Endothelial cell of umbilical vein (primary cell): ENCODE measurements around the gene SH3TC1. TPM values are rescaled to one million over a fixed set of nuclear protein-coding genes. Genes with fewer than 3 reads are reported as not detected.

Experiments used
- BruUV-seq: library from RNA; stranded (reverse); fragments of 400-500 nt; replicated peaks from 2 replicates; lab custom pipeline; 2021; lab: Mats Ljungman, UMichigan
- CTCF ChIA-PET: fragments of 300-600, 350-600 bp; sonication (Branson Sonifier 250); formaldehyde crosslinking; loops from one replicate; lab custom pipeline; 2021; ENCODE audit warnings: antibody characterized with exemption, inconsistent platforms; lab: Charles Lee
- POLR2A ChIA-PET: fragments of 300-600, 350-600 bp; sonication (Branson Sonifier 250); formaldehyde crosslinking; loops from one replicate; lab custom pipeline; 2021; ENCODE audit warnings: antibody characterized with exemption, inconsistent platforms; lab: Charles Lee
- DNase-seq: peaks from one replicate; pipeline ENCODE4 v3.0.0-alpha.2; 2011; ENCODE audit warnings: low read depth, low spot score
- FAIRE-seq: peaks from 2 replicates; lab custom pipeline; 2011; peaks lifted over from hg19 to GRCh38; lab: Jason Lieb, UNC
- H2AFZ ChIP-seq: 2 replicates; pipeline ENCODE4 v1.6.0; 2012; ENCODE audit warnings: low read depth, low read length, control low read depth, inconsistent platforms
- H3K27ac ChIP-seq: 2 replicates; pipeline ENCODE4 v1.5.1; 2011; ENCODE audit warnings: low read depth, mild to moderate bottlenecking, control low read depth, low read length, moderate library complexity; ENCODE audit not compliant: insufficient read depth
- H3K27me3 ChIP-seq, 2 experiments: 2 replicates each; pipeline versions ENCODE4 v1.6.0 to v1.6.1; 2011; ENCODE audit warnings: low read length in 2 of 2, mixed read lengths in 1 of 2; ENCODE audit not compliant: control insufficient read depth in 2 of 2, insufficient read depth in 2 of 2
- H3K36me3 ChIP-seq, 2 experiments: 2 replicates in 1 of 2; 3 replicates in 1 of 2; pipeline ENCODE4 v1.5.1; 2011; ENCODE audit warnings: low read length in 2 of 2, mild to moderate bottlenecking in 1 of 2, moderate library complexity in 1 of 2; ENCODE audit not compliant: control insufficient read depth in 2 of 2, insufficient read depth in 2 of 2; ENCODE audit errors: extremely low read depth in 1 of 2
- H3K4me1 ChIP-seq: 3 replicates; pipeline ENCODE4 v1.5.1; 2011; ENCODE audit warnings: mild to moderate bottlenecking, low read length; ENCODE audit not compliant: control insufficient read depth, insufficient read depth; ENCODE audit errors: extremely low read depth
- H3K4me2 ChIP-seq: 2 replicates; pipeline ENCODE4 v1.6.1; 2011; ENCODE audit warnings: low read length, control low read depth, mixed read lengths; ENCODE audit not compliant: insufficient read depth
- H3K4me3 ChIP-seq, 3 experiments: fragments of 200-600 bp in 1 of 3; sonication (generic), shearing (Covaris generic) in 1 of 3; replicated peaks in 1 of 3; 2 replicates each; pipeline ENCODE4 v1.5.1; 2011 to 2016; ENCODE audit warnings: control low read depth in 3 of 3, low read length in 3 of 3, mild to moderate bottlenecking in 2 of 3, inconsistent platforms in 1 of 3, low read depth in 1 of 3, moderate library complexity in 1 of 3; ENCODE audit not compliant: insufficient read depth in 1 of 3
- H3K79me2 ChIP-seq: 2 replicates; pipeline ENCODE4 v1.6.0; 2012; ENCODE audit warnings: low read length, inconsistent platforms; ENCODE audit not compliant: control insufficient read depth, insufficient read depth
- H3K9ac ChIP-seq: replicated peaks from 2 replicates; pipeline ENCODE3; 2011; ENCODE audit warnings: low read length, control low read depth; ENCODE audit not compliant: insufficient read depth; ENCODE audit errors: extremely low read depth
- H3K9me1 ChIP-seq: replicated peaks from 3 replicates; pipeline ENCODE4 v1.6.0; 2011; ENCODE audit warnings: mild to moderate bottlenecking, low read length; ENCODE audit not compliant: control insufficient read depth, insufficient read depth; ENCODE audit errors: extremely low read depth
- H3K9me3 ChIP-seq: replicated peaks from 2 replicates; pipeline ENCODE4 v1.5.1; 2012; ENCODE audit warnings: low read length, inconsistent platforms; ENCODE audit not compliant: control insufficient read depth, insufficient read depth
- H4K20me1 ChIP-seq: replicated peaks from 2 replicates; pipeline ENCODE3; 2011; ENCODE audit warnings: mild to moderate bottlenecking, low read length; ENCODE audit not compliant: control insufficient read depth, insufficient read depth; ENCODE audit errors: extremely low read depth
- EZH2 ChIP-seq: IDR thresholded peaks from 2 replicates; pipeline ENCODE4 v1.6.1; 2012; ENCODE audit warnings: borderline replicate concordance, low read depth, mild to moderate bottlenecking, moderate library complexity, low read length, inconsistent platforms; ENCODE audit not compliant: severe bottlenecking
- FOS ChIP-seq: IDR thresholded peaks from 2 replicates; pipeline ENCODE4 v1.6.1; 2011; ENCODE audit warnings: mild to moderate bottlenecking, low read length, moderate library complexity, borderline replicate concordance; ENCODE audit not compliant: insufficient read depth
- GATA2 ChIP-seq: IDR thresholded peaks from 2 replicates; pipeline ENCODE4 v1.7.0; 2011; ENCODE audit warnings: low read depth, mild to moderate bottlenecking, moderate library complexity, mixed read lengths, low read length; ENCODE audit not compliant: insufficient read length, insufficient read depth
- JUN ChIP-seq: IDR thresholded peaks from 2 replicates; pipeline ENCODE4 v1.6.1; 2011; ENCODE audit warnings: borderline replicate concordance, low read depth; ENCODE audit not compliant: insufficient read length, insufficient read depth
- MAX ChIP-seq: IDR thresholded peaks from 2 replicates; pipeline ENCODE4 v1.6.1; 2011; ENCODE audit not compliant: insufficient read depth, insufficient read length
- MYC ChIP-seq: IDR thresholded peaks from one replicate; pipeline ENCODE4 v1.6.1; 2011; ENCODE audit warnings: mild to moderate bottlenecking, low read depth, low read length
- POLR2A ChIP-seq: IDR thresholded peaks from 2 replicates; pipeline ENCODE4 v1.6.1; 2012; ENCODE audit warnings: low read depth, mild to moderate bottlenecking, control low read depth, low read length
- POLR2AphosphoS5 ChIP-seq: IDR thresholded peaks from 2 replicates; pipeline ENCODE4 v1.6.1; 2012; ENCODE audit warnings: low read depth, mild to moderate bottlenecking, control low read depth, low read length, moderate library complexity; ENCODE audit not compliant: insufficient read depth
- dilution Hi-C: fragments of 300-500 bp; cut with MboI; formaldehyde crosslinking; loops from one replicate; pipeline ENCODE4 v1.15.0; 2019; ENCODE audit warnings: low sequenced_read_pairs; ENCODE audit not compliant: extremely low pct_ligation_motif_present
- intact Hi-C: fragments of 100-400 bp; cut with micrococcal nuclease; formaldehyde crosslinking; loops from one replicate; pipeline ENCODE4 v1.10.0; 2022
- polyA plus RNA-seq, 4 experiments: library from polyadenylated mRNA; depleted of rRNA in 3 of 4; stranded (reverse) in 3 of 4; unstranded in 1 of 4; fragments of >200 nt; gene quantifications; 2 replicates each; pipeline versions ENCODE4 v1.2.1 to v1.2.3, GENCODE V29; 2011 to 2012; ENCODE audit warnings: missing spikeins in 1 of 4
- total RNA-seq: library from RNA; stranded (reverse); gene quantifications from 2 replicates; pipeline ENCODE4 v1.2.3, GENCODE V29; 2021
- TF ChIP-seq, protein P1 (sequence below), 2 donors: IDR thresholded peaks; 1 replicate in 1 of 2; 2 replicates in 1 of 2; pipeline ENCODE4 v1.5.1; 2011; ENCODE audit warnings: low read length in 2 of 2, mild to moderate bottlenecking in 2 of 2, moderate library complexity in 2 of 2, control low read depth in 1 of 2, inconsistent platforms in 1 of 2, low read depth in 1 of 2; ENCODE audit not compliant: insufficient read depth in 1 of 2; ENCODE audit errors: extremely low read depth in 1 of 2

The SH3TC1 gene
- total and polyA plus RNA-seq, 2 donors (not counting 3 experiments of a cell fraction or from before 2014, with no cell fraction given) = 96.5 to 192 TPM

DNA sequence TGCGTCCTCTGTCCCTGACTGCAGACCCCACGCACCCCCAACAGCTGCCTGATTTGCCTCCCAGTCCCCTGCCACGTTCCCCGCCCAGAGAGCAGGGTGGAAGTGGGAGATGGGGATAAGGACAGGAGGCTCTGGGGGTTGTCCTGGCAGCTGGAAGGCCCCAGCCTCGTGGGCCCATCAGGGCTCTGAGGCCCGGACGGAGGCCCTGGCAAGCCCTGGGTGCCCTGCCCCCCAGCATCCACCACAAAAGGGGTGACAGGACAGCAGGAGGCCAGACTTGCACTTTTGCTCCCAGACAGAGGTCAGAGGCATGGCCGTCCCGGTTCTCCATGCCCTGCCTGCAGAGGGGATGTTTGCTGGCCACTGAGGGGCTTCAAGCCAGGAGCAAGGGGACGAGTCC lies 4.7 kb downstream of the SH3TC1 start:
- no peak overlapping the region for H2AFZ ChIP-seq
- no peaks in the 10 kb centered on the region for H3K9me1 ChIP-seq
- intact Hi-C loops (loop anchor here (2.0 kb wide), 1 partner anchor 13 kb away; no protein-coding TSS in a partner anchor), dilution Hi-C loops (no loop called here)
- H3K27me3 ChIP-seq = no peaks in the 10 kb centered on the region
- H3K4me1 ChIP-seq = peaks cover 47% of the 10 kb centered on the region
- H3K36me3 ChIP-seq = peaks cover 5 to 33% of the 10 kb centered on the region in 2 experiments
- no peak overlapping the region for H3K9ac ChIP-seq
- H4K20me1 ChIP-seq = no peaks in the 10 kb centered on the region
- no peak overlapping the region for H3K4me3 ChIP-seq
- POLR2A ChIA-PET = no interaction called here
- no peaks in the 10 kb centered on the region for H3K9me3 ChIP-seq
- no peak for TF ChIP-seq FOS
- TF ChIP-seq MAX = no peak
- no peak for TF ChIP-seq JUN
- TF ChIP-seq POLR2A = no peak
- TF ChIP-seq EZH2 = no peak
- TF ChIP-seq, protein P1, sequence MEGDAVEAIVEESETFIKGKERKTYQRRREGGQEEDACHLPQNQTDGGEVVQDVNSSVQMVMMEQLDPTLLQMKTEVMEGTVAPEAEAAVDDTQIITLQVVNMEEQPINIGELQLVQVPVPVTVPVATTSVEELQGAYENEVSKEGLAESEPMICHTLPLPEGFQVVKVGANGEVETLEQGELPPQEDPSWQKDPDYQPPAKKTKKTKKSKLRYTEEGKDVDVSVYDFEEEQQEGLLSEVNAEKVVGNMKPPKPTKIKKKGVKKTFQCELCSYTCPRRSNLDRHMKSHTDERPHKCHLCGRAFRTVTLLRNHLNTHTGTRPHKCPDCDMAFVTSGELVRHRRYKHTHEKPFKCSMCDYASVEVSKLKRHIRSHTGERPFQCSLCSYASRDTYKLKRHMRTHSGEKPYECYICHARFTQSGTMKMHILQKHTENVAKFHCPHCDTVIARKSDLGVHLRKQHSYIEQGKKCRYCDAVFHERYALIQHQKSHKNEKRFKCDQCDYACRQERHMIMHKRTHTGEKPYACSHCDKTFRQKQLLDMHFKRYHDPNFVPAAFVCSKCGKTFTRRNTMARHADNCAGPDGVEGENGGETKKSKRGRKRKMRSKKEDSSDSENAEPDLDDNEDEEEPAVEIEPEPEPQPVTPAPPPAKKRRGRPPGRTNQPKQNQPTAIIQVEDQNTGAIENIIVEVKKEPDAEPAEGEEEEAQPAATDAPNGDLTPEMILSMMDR (IDR thresholded peaks at IDR 0.05; ENCODE audit: extremely low read depth in 1 of 2, insufficient read depth in 1 of 2, low read depth in 1 of 2, low read length in 2 of 2) = no peak
- no peak for TF ChIP-seq MYC
- no peak for TF ChIP-seq GATA2
- TF ChIP-seq POLR2AphosphoS5 = no peak
- H3K27ac ChIP-seq = no peak overlapping the region
- CTCF ChIA-PET = interaction anchor here (14.2 kb wide), 1 partner anchor 26 kb away, joined by 196 read pairs; no protein-coding TSS in a partner anchor
- H3K4me2 ChIP-seq = no peak overlapping the region
- peaks cover 76% of the 10 kb centered on the region for H3K79me2 ChIP-seq
- no TSS peak for BruUV-seq
- FAIRE-seq (no peak), DNase-seq (no peak)
